ENCODE results near the gene P2RX5.
"Not testable (repeated sequence)": the region's sequence is repeated elsewhere in the genome, so short reads cannot be mapped to it uniquely, and the experiment has no call there.

The P2RX5 gene, protein sequence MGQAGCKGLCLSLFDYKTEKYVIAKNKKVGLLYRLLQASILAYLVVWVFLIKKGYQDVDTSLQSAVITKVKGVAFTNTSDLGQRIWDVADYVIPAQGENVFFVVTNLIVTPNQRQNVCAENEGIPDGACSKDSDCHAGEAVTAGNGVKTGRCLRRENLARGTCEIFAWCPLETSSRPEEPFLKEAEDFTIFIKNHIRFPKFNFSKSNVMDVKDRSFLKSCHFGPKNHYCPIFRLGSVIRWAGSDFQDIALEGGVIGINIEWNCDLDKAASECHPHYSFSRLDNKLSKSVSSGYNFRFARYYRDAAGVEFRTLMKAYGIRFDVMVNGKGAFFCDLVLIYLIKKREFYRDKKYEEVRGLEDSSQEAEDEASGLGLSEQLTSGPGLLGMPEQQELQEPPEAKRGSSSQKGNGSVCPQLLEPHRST

DNA sequence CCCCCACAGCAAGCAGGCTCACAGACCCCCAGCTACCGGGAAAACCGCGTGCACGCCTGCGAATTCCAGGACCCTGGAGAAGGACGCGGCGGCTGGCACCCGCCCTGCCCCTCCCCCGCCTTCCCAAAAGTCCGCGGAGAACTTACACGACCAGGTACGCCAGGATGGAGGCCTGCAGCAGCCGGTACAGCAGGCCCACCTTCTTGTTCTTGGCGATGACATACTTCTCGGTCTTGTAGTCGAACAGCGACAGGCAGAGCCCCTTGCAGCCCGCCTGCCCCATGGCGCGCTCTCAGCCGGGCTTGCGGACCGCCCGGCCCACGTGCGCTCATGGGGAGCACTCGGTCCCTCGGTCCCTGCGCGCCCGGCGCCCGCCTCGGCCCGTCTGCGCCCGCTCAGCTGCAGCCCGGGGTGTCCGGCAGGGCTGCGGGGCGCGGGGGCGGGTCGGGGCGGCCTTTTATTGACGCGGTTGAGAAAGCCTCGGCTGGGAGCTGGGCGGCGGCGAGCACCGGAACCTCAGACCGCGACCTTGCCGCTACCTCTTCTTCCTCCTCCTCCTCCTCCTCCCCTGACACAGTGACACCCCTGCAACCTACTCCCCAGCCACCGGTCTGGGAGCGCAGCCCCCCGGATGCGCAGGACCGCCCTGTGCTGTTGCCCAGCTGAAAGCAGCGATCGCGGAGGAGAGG, at the start of gene P2RX5:
P2RX5 (minus strand) TSS at position 433 of the 689 bp plus-strand sequence; CDS start at position 283, 150 bp downstream.
- Histone ChIP-seq H3K4me3 (ENCODE audit: low read length in 2 of 2) (peak within 1 kb of the TSS; percentile 57 to 71), H3K9me3 (ENCODE audit: control insufficient read depth in 2 of 2, low read length in 2 of 2) (peaks cover 5 to 8% of the 10 kb centered on the region in 2 donors), H3K27me3 (ENCODE audit: control insufficient read depth in 1 of 2, insufficient read depth in 2 of 2, low read length in 2 of 2) (peaks cover 30 to 52% of the 10 kb centered on the region in 2 donors), H3K27ac (ENCODE audit: low read length) (no peak within 1 kb of the TSS), H3K9ac (ENCODE audit: low read length in 2 of 2) (no peak within 1 kb of the TSS), H3K4me1 (ENCODE audit: control insufficient read depth, insufficient read depth, low read length) (peaks cover 10% of the 10 kb centered on the region), H3K36me3 (ENCODE audit: control insufficient read depth in 2 of 2, insufficient read depth in 2 of 2, low read length in 2 of 2) (no peaks in the 10 kb centered on the region)

- Histone ChIP-seq H3K36me3 (ENCODE audit: control insufficient read depth in 2 of 2, insufficient read depth in 2 of 2, low read length in 2 of 2) (no peaks in the 10 kb centered on the region), H3K9me3 (ENCODE audit: control insufficient read depth in 2 of 2, low read length in 2 of 2) (no peaks in the 10 kb centered on the region), H3K27me3 (ENCODE audit: control insufficient read depth in 1 of 2, insufficient read depth in 2 of 2, low read length in 2 of 2) (no peaks in the 10 kb centered on the region), H3K4me3 (ENCODE audit: low read length in 2 of 2) (no peak overlapping the region), H3K9ac (ENCODE audit: low read length in 2 of 2) (no peak overlapping the region), H3K27ac (ENCODE audit: low read length) (no peak overlapping the region), H3K4me1 (ENCODE audit: control insufficient read depth, insufficient read depth, low read length) (no peaks in the 10 kb centered on the region)
These were observed 49.1 kb upstream of the P2RX5 start for GRCh38 chr17:3745071-3745470.

- Histone ChIP-seq H3K9ac (ENCODE audit: low read length in 2 of 2) (no peak overlapping the region), H3K36me3 (ENCODE audit: control insufficient read depth in 2 of 2, insufficient read depth in 2 of 2, low read length in 2 of 2) (no peaks in the 10 kb centered on the region), H3K27me3 (ENCODE audit: control insufficient read depth in 1 of 2, insufficient read depth in 2 of 2, low read length in 2 of 2) (no peaks in the 10 kb centered on the region), H3K9me3 (ENCODE audit: control insufficient read depth in 2 of 2, low read length in 2 of 2) (no peaks in the 10 kb centered on the region), H3K27ac (ENCODE audit: low read length) (no peak overlapping the region), H3K4me3 (ENCODE audit: low read length in 2 of 2) (no peak overlapping the region), H3K4me1 (ENCODE audit: control insufficient read depth, insufficient read depth, low read length) (no peaks in the 10 kb centered on the region)
These were observed 48.1 kb upstream of the P2RX5 start for GRCh38 chr17:3744014-3744413.

DNA sequence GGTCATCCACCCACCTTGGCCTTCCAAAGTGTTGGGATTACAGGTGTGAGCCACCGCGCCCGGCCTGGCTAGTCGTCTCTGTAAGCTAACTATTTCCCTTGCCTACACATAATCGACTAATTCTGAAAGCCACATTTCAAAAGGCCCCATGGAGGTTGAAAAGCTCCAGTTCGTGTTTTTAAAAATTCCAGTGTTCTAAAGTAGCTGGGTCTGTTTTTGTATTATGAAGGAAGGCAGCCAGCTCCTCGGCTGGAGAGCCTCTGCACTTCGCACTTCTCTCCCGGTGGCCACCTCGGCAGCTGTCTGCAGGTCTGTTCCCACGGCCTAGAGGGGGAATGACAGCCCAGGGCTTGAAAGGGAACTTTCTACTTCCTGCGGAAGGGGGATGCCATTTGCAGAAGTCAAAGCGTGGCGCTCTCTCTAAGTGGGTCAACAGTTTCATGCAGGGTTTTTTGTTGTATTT, 44.7 kb upstream of the P2RX5 start:
- no peak overlapping the region for H3K9ac ChIP-seq (ENCODE audit: low read length in 2 of 2)
- H3K27me3 ChIP-seq (ENCODE audit: control insufficient read depth in 1 of 2, insufficient read depth in 2 of 2, low read length in 2 of 2): no peaks in the 10 kb centered on the region
- no peaks in the 10 kb centered on the region for H3K36me3 ChIP-seq (ENCODE audit: control insufficient read depth in 2 of 2, insufficient read depth in 2 of 2, low read length in 2 of 2)
- H3K4me1 ChIP-seq (ENCODE audit: control insufficient read depth, insufficient read depth, low read length): peaks cover 15% of the 10 kb centered on the region
- H3K27ac ChIP-seq (ENCODE audit: low read length): no peak overlapping the region
- H3K9me3 ChIP-seq (ENCODE audit: control insufficient read depth in 2 of 2, low read length in 2 of 2): no peaks in the 10 kb centered on the region
- H3K4me3 ChIP-seq (ENCODE audit: low read length in 2 of 2): no peak overlapping the region

DNA sequence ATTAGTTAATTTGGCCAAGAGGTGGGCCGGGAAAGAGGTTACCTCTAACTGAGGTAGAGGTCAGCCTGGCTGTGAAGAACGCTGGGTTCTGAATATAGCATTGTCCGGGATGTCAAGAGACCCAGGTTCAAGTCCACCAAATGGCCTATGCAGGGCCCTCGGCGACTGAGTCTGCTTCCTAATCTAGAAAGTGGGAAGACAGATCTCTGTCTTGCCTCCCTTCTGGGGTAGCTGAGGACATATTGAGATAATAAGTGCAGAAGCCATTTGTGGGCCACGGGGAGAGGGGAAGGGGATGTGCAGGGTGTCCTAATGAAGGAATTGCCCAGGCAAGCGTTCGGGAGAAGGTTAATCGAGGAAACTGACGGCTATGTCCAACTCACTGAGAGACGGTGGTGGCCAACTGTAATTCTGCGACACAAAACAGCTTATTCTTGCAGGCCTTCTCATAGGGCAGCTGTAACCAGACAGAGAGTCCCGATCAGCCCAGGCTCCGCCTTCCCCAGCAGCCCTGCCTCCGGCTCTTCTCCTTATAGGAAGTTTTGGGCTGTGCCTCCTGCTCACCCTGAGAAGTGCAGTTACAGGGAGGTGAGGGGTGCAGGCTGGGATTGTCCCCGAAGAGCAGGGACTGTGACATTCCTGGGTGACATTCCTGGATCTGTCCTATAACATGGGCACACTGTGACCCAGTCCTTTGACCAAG, 43.6 kb upstream of the P2RX5 start:
- no peak overlapping the region for H3K9ac ChIP-seq (ENCODE audit: low read length in 2 of 2)
- no peaks in the 10 kb centered on the region for H3K9me3 ChIP-seq (ENCODE audit: control insufficient read depth in 2 of 2, low read length in 2 of 2)
- H3K4me3 ChIP-seq (ENCODE audit: low read length in 2 of 2): no peak overlapping the region
- H3K27ac ChIP-seq (ENCODE audit: low read length): no peak overlapping the region
- H3K4me1 ChIP-seq (ENCODE audit: control insufficient read depth, insufficient read depth, low read length): peaks cover 15% of the 10 kb centered on the region
- no peaks in the 10 kb centered on the region for H3K36me3 ChIP-seq (ENCODE audit: control insufficient read depth in 2 of 2, insufficient read depth in 2 of 2, low read length in 2 of 2)
- H3K27me3 ChIP-seq (ENCODE audit: control insufficient read depth in 1 of 2, insufficient read depth in 2 of 2, low read length in 2 of 2): no peaks in the 10 kb centered on the region

DNA sequence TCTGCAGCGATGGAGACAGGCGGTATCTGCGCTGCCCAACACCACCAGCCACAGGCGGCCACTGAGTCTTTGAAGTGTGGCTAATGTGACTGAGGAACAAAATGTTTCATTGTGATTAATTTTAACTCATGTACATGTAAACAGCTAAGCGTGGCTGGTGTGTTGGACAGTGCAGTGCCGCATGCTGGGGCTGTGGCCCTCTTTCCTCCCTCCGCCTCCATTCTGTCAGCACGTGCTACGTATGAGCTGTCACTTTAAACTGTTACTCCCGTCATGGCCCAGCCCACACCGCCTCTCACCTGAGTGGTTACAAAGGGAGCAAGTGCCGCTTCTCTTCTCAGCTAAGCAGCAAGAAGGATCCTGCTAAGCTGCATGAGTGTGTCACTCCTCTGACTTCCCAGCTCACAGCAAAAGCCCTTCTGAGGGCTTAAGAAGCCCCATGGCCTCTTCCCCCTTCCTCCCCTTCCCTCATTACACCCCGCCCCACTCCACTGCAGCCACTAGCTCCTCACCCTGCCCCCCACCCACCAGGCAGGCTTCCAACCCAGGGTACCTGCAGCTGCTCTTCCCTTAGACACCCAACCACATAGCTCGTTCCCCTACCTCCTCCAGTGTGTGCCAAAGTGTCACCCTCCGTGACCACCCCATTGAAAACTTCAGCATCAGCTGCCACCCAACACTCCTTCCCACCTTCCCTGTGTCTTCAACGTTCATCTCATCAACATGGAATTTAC, 42.8 kb upstream of the P2RX5 start:
- Histone ChIP-seq H3K36me3 (ENCODE audit: control insufficient read depth in 2 of 2, insufficient read depth in 2 of 2, low read length in 2 of 2) (no peaks in the 10 kb centered on the region), H3K4me1 (ENCODE audit: control insufficient read depth, insufficient read depth, low read length) (peaks cover 15% of the 10 kb centered on the region), H3K27me3 (ENCODE audit: control insufficient read depth in 1 of 2, insufficient read depth in 2 of 2, low read length in 2 of 2) (no peaks in the 10 kb centered on the region), H3K9ac (ENCODE audit: low read length in 2 of 2) (peak overlapping the region in 1 of 2 donors; percentile 36), H3K27ac (ENCODE audit: low read length) (no peak overlapping the region), H3K4me3 (ENCODE audit: low read length in 2 of 2) (peak overlapping the region in 1 of 2 donors; percentile 22), H3K9me3 (ENCODE audit: control insufficient read depth in 2 of 2, low read length in 2 of 2) (no peaks in the 10 kb centered on the region)

DNA sequence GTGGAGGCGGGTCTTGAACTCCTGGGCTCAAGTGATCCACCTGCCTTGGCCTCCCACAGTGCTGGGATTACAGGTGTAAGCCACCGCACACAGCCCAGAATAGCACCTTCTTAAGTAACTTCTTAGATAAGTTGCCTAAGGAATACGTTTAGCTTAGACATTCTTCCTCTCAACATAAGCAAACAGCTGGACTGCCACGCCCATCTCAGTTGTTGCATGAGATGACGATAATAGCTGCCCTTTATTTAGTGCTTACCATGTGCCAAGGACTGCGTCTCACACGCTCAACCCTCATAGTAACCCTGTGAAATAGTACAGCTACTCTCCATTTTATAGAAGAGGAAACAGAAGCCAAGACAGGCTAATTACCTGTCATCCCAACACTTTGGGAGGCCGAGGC, 39.6 kb upstream of the P2RX5 start:
- peaks cover 17% of the 10 kb centered on the region for H3K4me1 ChIP-seq (ENCODE audit: control insufficient read depth, insufficient read depth, low read length)
- H3K9ac ChIP-seq (ENCODE audit: low read length in 2 of 2): no peak overlapping the region
- peaks cover 0 to 3% of the 10 kb centered on the region in 2 donors for H3K27me3 ChIP-seq (ENCODE audit: control insufficient read depth in 1 of 2, insufficient read depth in 2 of 2, low read length in 2 of 2)
- H3K4me3 ChIP-seq (ENCODE audit: low read length in 2 of 2): no peak overlapping the region
- H3K27ac ChIP-seq (ENCODE audit: low read length): no peak overlapping the region
- H3K9me3 ChIP-seq (ENCODE audit: control insufficient read depth in 2 of 2, low read length in 2 of 2): no peaks in the 10 kb centered on the region
- no peaks in the 10 kb centered on the region for H3K36me3 ChIP-seq (ENCODE audit: control insufficient read depth in 2 of 2, insufficient read depth in 2 of 2, low read length in 2 of 2)

- H3K9ac ChIP-seq (ENCODE audit: low read length in 2 of 2); H3K9me3 ChIP-seq (ENCODE audit: control insufficient read depth in 2 of 2, low read length in 2 of 2); H3K27me3 ChIP-seq (ENCODE audit: control insufficient read depth in 1 of 2, insufficient read depth in 2 of 2, low read length in 2 of 2); H3K27ac ChIP-seq (ENCODE audit: low read length); H3K4me3 ChIP-seq (ENCODE audit: low read length in 2 of 2); H3K36me3 ChIP-seq (ENCODE audit: control insufficient read depth in 2 of 2, insufficient read depth in 2 of 2, low read length in 2 of 2): not testable (repeated sequence)
- peaks cover 17% of the 10 kb centered on the region for H3K4me1 ChIP-seq (ENCODE audit: control insufficient read depth, insufficient read depth, low read length)
These were observed 38.9 kb upstream of the P2RX5 start for GRCh38 chr17:3734911-3735276.

DNA sequence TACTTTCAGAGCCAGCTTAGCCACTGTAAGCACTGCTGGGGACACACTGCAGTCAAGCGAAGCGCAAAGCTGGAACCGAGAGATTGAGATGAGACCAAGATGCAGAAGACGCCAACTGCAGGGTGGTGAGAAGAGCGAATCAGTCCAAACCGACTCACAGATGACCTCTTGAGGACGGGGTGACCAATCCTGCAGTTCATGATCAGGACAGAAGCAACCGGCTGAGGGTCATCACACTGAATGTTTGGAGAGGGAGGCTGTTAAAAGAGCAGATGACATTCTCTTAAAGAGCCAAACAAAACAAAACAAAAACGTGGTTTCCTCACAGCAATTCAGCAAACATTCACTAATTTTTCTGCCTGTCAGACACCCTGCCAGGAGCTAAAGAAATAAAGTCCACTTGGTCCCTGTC, 36.3 kb upstream of the P2RX5 start:
- no peak overlapping the region for H3K4me3 ChIP-seq (ENCODE audit: low read length in 2 of 2)
- no peak overlapping the region for H3K27ac ChIP-seq (ENCODE audit: low read length)
- peaks cover 0 to 5% of the 10 kb centered on the region in 2 donors for H3K27me3 ChIP-seq (ENCODE audit: control insufficient read depth in 1 of 2, insufficient read depth in 2 of 2, low read length in 2 of 2)
- H3K36me3 ChIP-seq (ENCODE audit: control insufficient read depth in 2 of 2, insufficient read depth in 2 of 2, low read length in 2 of 2): no peaks in the 10 kb centered on the region
- H3K4me1 ChIP-seq (ENCODE audit: control insufficient read depth, insufficient read depth, low read length): peaks cover 3% of the 10 kb centered on the region
- no peaks in the 10 kb centered on the region for H3K9me3 ChIP-seq (ENCODE audit: control insufficient read depth in 2 of 2, low read length in 2 of 2)
- H3K9ac ChIP-seq (ENCODE audit: low read length in 2 of 2): no peak overlapping the region

DNA sequence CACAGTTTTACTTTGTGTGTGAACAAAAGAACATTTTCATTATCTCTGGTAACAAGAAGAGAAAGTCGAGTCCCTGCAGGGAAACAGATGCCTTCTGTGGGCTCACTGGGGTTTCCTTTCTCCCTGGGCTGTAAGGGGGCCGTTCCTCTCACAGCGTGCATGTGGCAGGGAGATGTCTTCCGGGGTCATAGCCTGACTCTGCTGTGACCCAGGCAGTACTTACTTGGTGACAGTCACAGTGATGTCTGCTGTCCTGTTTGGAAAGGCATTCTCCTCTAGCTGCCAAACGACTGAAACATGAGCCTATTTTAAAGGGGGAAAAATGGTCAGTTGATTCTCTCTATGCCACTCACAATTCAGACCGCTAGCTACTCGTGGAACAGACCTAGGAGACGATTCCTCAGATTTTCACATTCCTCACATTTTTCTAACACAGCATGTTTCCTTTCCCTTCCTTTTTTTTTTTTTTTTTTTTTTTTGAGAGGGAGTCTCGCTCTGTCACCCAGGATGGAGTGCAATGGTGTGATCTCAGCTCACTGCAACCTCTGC, 35.0 kb upstream of the P2RX5 start:
- H3K9me3 ChIP-seq (ENCODE audit: control insufficient read depth in 2 of 2, low read length in 2 of 2): no peaks in the 10 kb centered on the region
- H3K36me3 ChIP-seq (ENCODE audit: control insufficient read depth in 2 of 2, insufficient read depth in 2 of 2, low read length in 2 of 2): no peaks in the 10 kb centered on the region
- H3K9ac ChIP-seq (ENCODE audit: low read length in 2 of 2): no peak overlapping the region
- peaks cover 2% of the 10 kb centered on the region for H3K4me1 ChIP-seq (ENCODE audit: control insufficient read depth, insufficient read depth, low read length)
- no peak overlapping the region for H3K27ac ChIP-seq (ENCODE audit: low read length)
- peaks cover 0 to 5% of the 10 kb centered on the region in 2 donors for H3K27me3 ChIP-seq (ENCODE audit: control insufficient read depth in 1 of 2, insufficient read depth in 2 of 2, low read length in 2 of 2)
- H3K4me3 ChIP-seq (ENCODE audit: low read length in 2 of 2): no peak overlapping the region
